Activated T-helper 2 cell treated with anti-CD3 and anti-CD28 coated beads, Interferon-gamma antibody, Interleukin-2, Interleukin-4, amounts not matched to agents 10 μg/mL and 5 μg/mL and 100 μg/mL, durations not matched to agents 14 hours and 24 hours and 36 hours (primary cell): ENCODE results near the gene SCARF2. TPM values are rescaled to one million over a fixed set of nuclear protein-coding genes. Genes with fewer than 3 reads are reported as not detected.
"Not testable (repeated sequence)": the region's sequence is repeated elsewhere in the genome, so short reads cannot be mapped to it uniquely, and the experiment has no call there.

Experiments used
- DNase-seq: peaks from one replicate; pipeline ENCODE4 v3.0.0; 2021; ENCODE audit warnings: low spot score
- H3K27ac Mint-ChIP-seq: one replicate; pipeline ENCODE4 v1.8.0; 2021; ENCODE audit warnings: mixed read lengths
- H3K27me3 Mint-ChIP-seq: one replicate; pipeline ENCODE4 v1.8.0; 2021; ENCODE audit warnings: low read depth, mixed read lengths
- H3K36me3 Mint-ChIP-seq: one replicate; pipeline ENCODE4 v1.8.0; 2021; ENCODE audit warnings: low read depth, mixed read lengths
- H3K4me1 Mint-ChIP-seq: one replicate; pipeline ENCODE4 v1.8.0; 2021; ENCODE audit warnings: low read depth, mixed read lengths
- H3K4me3 Mint-ChIP-seq: one replicate; pipeline ENCODE4 v1.8.0; 2021; ENCODE audit warnings: low read depth, mild to moderate bottlenecking, moderate library complexity, mixed read lengths
- H3K9me3 Mint-ChIP-seq: one replicate; pipeline ENCODE4 v1.8.0; 2021; ENCODE audit warnings: mixed read lengths
- intact Hi-C: fragments of 100-400 bp; cut with micrococcal nuclease; formaldehyde crosslinking; loops from one replicate; pipeline ENCODE4 v1.15.1; 2023
- total RNA-seq: library from RNA; stranded (reverse); gene quantifications from 2 replicates; pipeline ENCODE4 v1.2.3, GENCODE V29; 2022

Gene SCARF2
- total RNA-seq, 1 donor from 2014 or later, result 0.62 TPM

GRCh38 chr22:20470525-20470924 is 32.9 kb upstream of the SCARF2 start:
- Mint-ChIP-seq H3K36me3 (peaks cover 50% of the 10 kb centered on the region), H3K4me1 (peaks cover 28% of the 10 kb centered on the region)
- H3K27ac Mint-ChIP-seq, DNase-seq, H3K27me3 Mint-ChIP-seq, intact Hi-C loops, H3K9me3 Mint-ChIP-seq, H3K4me3 Mint-ChIP-seq: not testable (repeated sequence)

GRCh38 chr22:20469110-20469868 is 31.7 kb upstream of the SCARF2 start:
- H3K36me3 Mint-ChIP-seq, result peaks cover 62% of the 10 kb centered on the region
- peaks cover 30% of the 10 kb centered on the region for H3K4me1 Mint-ChIP-seq
- H3K9me3 Mint-ChIP-seq, result no peaks in the 10 kb centered on the region
- DNase-seq, result no peak
- no peak overlapping the region for H3K4me3 Mint-ChIP-seq
- peak overlapping the region; percentile 47 for H3K27ac Mint-ChIP-seq
- no peaks in the 10 kb centered on the region for H3K27me3 Mint-ChIP-seq
- intact Hi-C loops, result no loop called here

- Mint-ChIP-seq H3K36me3 (peaks cover 62% of the 10 kb centered on the region), H3K27me3 (no peaks in the 10 kb centered on the region), H3K4me1 (peaks cover 42% of the 10 kb centered on the region), H3K27ac (no peak overlapping the region), H3K4me3 (no peak overlapping the region), H3K9me3 (no peaks in the 10 kb centered on the region)
- intact Hi-C loops, result no loop called here
- no peak for DNase-seq
Observed at GRCh38 chr22:20466659-20467379, 29.2 kb upstream of the SCARF2 start.

- Mint-ChIP-seq H3K36me3 (peaks cover 58% of the 10 kb centered on the region), H3K9me3 (no peaks in the 10 kb centered on the region), H3K4me3 (no peak overlapping the region), H3K27ac (peak overlapping the region; percentile 95), H3K4me1 (peaks cover 44% of the 10 kb centered on the region), H3K27me3 (no peaks in the 10 kb centered on the region)
- intact Hi-C loops, result no loop called here
- no peak for DNase-seq
Observed at GRCh38 chr22:20465759-20466077, 28.1 kb upstream of the SCARF2 start.

GRCh38 chr22:20464912-20465758 is 27.5 kb upstream of the SCARF2 start:
- Mint-ChIP-seq H3K4me3 (no peak overlapping the region), H3K4me1 (peaks cover 44% of the 10 kb centered on the region), H3K27me3 (no peaks in the 10 kb centered on the region), H3K36me3 (peaks cover 54% of the 10 kb centered on the region), H3K9me3 (no peaks in the 10 kb centered on the region), H3K27ac (peak overlapping the region; percentile 95)
- DNase-seq, result no peak
- intact Hi-C loops, result loop anchor here (1.0 to 5.0 kb wide), 2 partner anchors 9 to 32 kb away; partner anchors contain the start of gene KLHL22

- peak; percentile 68 for DNase-seq
- Mint-ChIP-seq H3K4me1 (peaks cover 47% of the 10 kb centered on the region), H3K36me3 (peaks cover 55% of the 10 kb centered on the region), H3K9me3 (no peaks in the 10 kb centered on the region), H3K4me3 (peak overlapping the region; percentile 52), H3K27me3 (no peaks in the 10 kb centered on the region), H3K27ac (peak overlapping the region; percentile 95)
- intact Hi-C loops, result loop anchor here (1.0 to 5.0 kb wide), 2 partner anchors 8 to 33 kb away; partner anchors contain the start of gene KLHL22
Observed at GRCh38 chr22:20464096-20464614, 26.5 kb upstream of the SCARF2 start.

GRCh38 chr22:20463324-20464095 is 25.9 kb upstream of the SCARF2 start:
- Mint-ChIP-seq H3K9me3 (no peaks in the 10 kb centered on the region), H3K36me3 (peaks cover 54% of the 10 kb centered on the region), H3K4me1 (peaks cover 43% of the 10 kb centered on the region), H3K27me3 (no peaks in the 10 kb centered on the region), H3K4me3 (peak overlapping the region; percentile 52), H3K27ac (peak overlapping the region; percentile 95)
- DNase-seq, result peak; percentile 29
- intact Hi-C loops, result loop anchor here (1.0 to 5.0 kb wide), 2 partner anchors 7 to 34 kb away; partner anchors contain the start of gene KLHL22

- Mint-ChIP-seq H3K4me3 (no peak overlapping the region), H3K4me1 (peaks cover 43% of the 10 kb centered on the region), H3K27ac (peak overlapping the region; percentile 22), H3K36me3 (peaks cover 58% of the 10 kb centered on the region), H3K27me3 (no peaks in the 10 kb centered on the region), H3K9me3 (no peaks in the 10 kb centered on the region)
- intact Hi-C loops, result loop anchor here (5.0 kb wide), 1 partner anchor 37 kb away; the partner anchor contains the start of gene KLHL22
- no peak for DNase-seq
Observed at GRCh38 chr22:20459862-20460261, 22.2 kb upstream of the SCARF2 start.

- peaks cover 36% of the 10 kb centered on the region for H3K4me1 Mint-ChIP-seq
- no peak for DNase-seq
- no peaks in the 10 kb centered on the region for H3K27me3 Mint-ChIP-seq
- intact Hi-C loops, result no loop called here
- peaks cover 55% of the 10 kb centered on the region for H3K36me3 Mint-ChIP-seq
- no peak overlapping the region for H3K27ac Mint-ChIP-seq
- no peaks in the 10 kb centered on the region for H3K9me3 Mint-ChIP-seq
- no peak overlapping the region for H3K4me3 Mint-ChIP-seq
Observed at GRCh38 chr22:20459152-20459542, 21.5 kb upstream of the SCARF2 start.

GRCh38 chr22:20458530-20459151 is 21.0 kb upstream of the SCARF2 start:
- H3K27ac Mint-ChIP-seq, result no peak overlapping the region
- no peak overlapping the region for H3K4me3 Mint-ChIP-seq
- no peak for DNase-seq
- peaks cover 31% of the 10 kb centered on the region for H3K4me1 Mint-ChIP-seq
- H3K27me3 Mint-ChIP-seq, result no peaks in the 10 kb centered on the region
- intact Hi-C loops, result no loop called here
- H3K36me3 Mint-ChIP-seq, result peaks cover 50% of the 10 kb centered on the region
- no peaks in the 10 kb centered on the region for H3K9me3 Mint-ChIP-seq

GRCh38 chr22:20457506-20458240 is 20.0 kb upstream of the SCARF2 start:
- Mint-ChIP-seq H3K36me3 (peaks cover 50% of the 10 kb centered on the region), H3K27me3 (no peaks in the 10 kb centered on the region), H3K27ac (no peak overlapping the region), H3K9me3 (no peaks in the 10 kb centered on the region), H3K4me1 (peaks cover 22% of the 10 kb centered on the region), H3K4me3 (no peak overlapping the region)
- DNase-seq, result no peak
- intact Hi-C loops, result no loop called here
